HG03575 (cell line): Measurements from ENCODE around the gene DSN1.

Experiments
- ATAC-seq: cut with Tn5 transposase; IDR thresholded peaks from one replicate; pipeline ENCODE4 v1.9.1; 2021; ENCODE audit not compliant: unreplicated experiment, insufficient number of reproducible peaks, low FRiP score; ENCODE audit errors: extremely low read depth

DSN1 gene

DNA sequence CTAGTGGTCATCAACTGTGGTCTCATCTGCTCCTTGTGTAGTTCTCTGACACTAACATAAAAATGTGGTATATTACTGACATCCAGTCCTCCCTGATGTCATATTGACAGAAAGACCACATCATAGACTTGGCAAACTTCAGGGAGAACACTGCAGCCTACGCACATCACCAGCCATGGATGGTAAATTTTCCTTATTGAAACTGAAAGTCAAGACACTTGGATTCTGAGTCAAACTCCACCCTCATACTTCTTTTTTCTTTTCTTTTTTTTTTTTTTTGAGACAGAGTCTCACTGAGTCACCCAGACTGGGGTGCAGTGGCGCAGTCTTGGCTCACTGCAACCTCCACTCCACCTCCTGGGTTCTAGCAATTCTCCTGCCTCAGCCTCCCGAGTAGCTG is 53.1 kb downstream of the DSN1 start:
- ATAC-seq, result no peak

DNA sequence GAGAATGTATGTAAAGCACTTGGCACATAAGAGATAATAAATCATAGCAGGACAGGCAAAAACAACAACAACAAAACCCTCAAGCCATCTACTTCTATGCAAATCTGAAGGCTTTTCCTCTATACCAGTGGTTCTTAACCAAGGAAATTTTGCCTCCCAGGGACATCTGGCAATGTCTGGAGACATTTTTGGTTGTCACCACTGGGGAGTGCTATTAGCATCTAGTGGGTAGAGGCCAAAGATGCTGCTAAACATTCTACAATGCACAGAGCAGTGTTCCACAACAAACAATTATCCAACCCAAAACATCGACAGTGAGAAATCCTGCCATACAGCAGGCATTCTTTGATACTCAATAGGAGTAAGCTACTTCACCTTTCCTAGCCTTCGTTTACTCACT is 55.9 kb downstream of the DSN1 start:
- ATAC-seq, result no peak

DNA sequence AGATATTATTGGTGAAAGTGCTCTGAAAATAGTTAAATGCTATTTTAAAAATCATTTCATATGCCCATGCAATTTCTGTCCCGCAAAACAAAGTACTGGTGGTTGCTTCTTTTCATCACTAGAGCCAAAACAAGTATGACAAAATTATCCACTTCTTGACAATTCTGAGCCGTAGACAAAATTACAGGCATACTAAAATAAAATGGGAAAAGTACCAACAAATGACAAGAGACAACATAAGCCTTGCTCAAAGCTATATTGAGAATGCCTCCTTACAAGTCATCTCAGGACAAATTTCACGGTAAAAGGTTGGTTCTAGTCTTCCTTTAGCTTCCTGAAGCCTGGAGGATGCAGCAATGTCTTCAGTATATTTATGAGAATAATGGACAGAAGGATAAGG is 56.5 kb downstream of the DSN1 start:
- ATAC-seq, result no peak

DNA sequence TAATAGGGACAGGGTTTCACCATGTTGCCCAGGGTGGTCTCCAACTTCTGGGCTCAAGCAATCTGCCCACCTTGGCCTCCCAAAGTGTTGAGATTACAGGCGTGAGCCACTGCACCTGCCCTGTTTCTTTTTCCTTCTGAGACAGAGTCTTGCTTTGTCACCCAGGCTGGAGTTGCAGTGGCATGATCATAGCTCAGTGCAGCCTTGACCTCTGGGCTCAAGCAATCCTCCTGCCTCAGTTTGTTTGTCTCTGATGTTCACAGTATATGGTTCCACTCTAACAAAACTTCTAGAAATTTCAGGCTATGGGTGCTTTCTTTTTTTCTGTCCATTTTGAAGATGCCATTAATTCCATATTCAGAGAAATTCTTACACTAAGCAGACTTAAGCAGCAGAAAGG is 60.8 kb downstream of the DSN1 start:
- no peak for ATAC-seq

DNA sequence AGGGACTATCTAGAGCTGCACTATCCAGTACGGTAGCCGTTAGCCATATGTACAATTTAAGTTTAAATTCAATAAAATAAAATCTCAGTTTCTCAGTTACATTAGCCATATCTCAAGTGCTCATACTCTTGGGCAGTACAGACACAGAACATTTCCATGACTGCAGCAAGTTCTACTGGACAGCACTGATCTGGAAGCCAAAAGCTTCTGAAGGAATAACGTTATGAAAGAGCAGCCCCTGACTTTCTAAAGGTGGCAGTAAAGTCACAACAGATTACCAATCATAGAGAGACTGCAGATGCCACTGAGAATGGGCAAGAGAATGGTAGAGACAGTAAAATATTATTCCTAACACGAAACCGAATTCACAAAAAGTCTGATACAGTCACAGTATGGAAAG is 64.4 kb downstream of the DSN1 start:
- ATAC-seq, result no peak

DNA sequence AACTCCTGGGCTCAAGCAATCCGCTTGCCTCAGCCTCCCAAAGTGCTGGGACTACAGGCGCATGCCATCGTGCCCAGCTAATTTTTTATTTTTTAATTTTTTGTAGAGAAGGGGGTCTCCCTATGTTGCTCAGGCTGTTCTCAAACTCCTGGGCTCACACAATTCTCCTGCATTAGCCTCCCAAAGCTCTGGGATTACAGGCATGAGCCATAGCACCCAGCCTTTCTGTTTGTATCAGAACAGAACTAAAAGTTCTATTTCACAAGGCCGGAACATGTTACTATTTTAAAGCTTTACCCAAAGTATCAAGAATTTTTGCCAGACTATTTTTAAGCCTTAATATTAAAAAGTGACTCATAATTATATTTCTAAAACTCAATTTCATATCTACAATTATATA is 70.0 kb downstream of the DSN1 start:
- no peak for ATAC-seq
